NOMO-1 treated with DMSO at 0.1 percent for 48 hours (cell line): ENCODE data around the gene PAX1.

Experiments
- DNase-seq: peaks from one replicate; lab custom pipeline; 2025; ENCODE audit not compliant: unreplicated experiment; lab: John Stamatoyannopoulos, UW

PAX1 gene

GRCh38 chr20:21705575-21706260, at the start of gene PAX1:
Gene PAX1 (plus strand): TSS chr20:21705664. CDS start chr20:21705713, 49 bp downstream.
- no peak for DNase-seq

- no peak for DNase-seq
These were observed 49.0 kb upstream of the PAX1 start for GRCh38 chr20:21656308-21657067.

GRCh38 chr20:21661488-21662055, 43.9 kb upstream of the PAX1 start:
- no peak for DNase-seq

GRCh38 chr20:21663465-21663864, 42.0 kb upstream of the PAX1 start:
- no peak for DNase-seq

GRCh38 chr20:21665687-21666446, 39.6 kb upstream of the PAX1 start:
- no peak for DNase-seq

GRCh38 chr20:21670126-21670525, 35.3 kb upstream of the PAX1 start:
- no peak for DNase-seq

- DNase-seq: no peak
These were observed 34.5 kb upstream of the PAX1 start for GRCh38 chr20:21670981-21671380.

- no peak for DNase-seq
These were observed 28.2 kb upstream of the PAX1 start for GRCh38 chr20:21677261-21677660.

- no peak for DNase-seq
These were observed 27.7 kb upstream of the PAX1 start for GRCh38 chr20:21677781-21678180.

- DNase-seq: no peak
These were observed 24.1 kb upstream of the PAX1 start for GRCh38 chr20:21681234-21681921.

GRCh38 chr20:21681922-21682318, 23.5 kb upstream of the PAX1 start:
- no peak for DNase-seq

GRCh38 chr20:21682521-21682954, 22.9 kb upstream of the PAX1 start:
- no peak for DNase-seq

GRCh38 chr20:21684671-21685070, 20.8 kb upstream of the PAX1 start:
- DNase-seq: no peak

- no peak for DNase-seq
These were observed 19.5 kb upstream of the PAX1 start for GRCh38 chr20:21685981-21686380.

- DNase-seq: no peak
These were observed 12.1 kb upstream of the PAX1 start for GRCh38 chr20:21693322-21693721.

GRCh38 chr20:21698494-21699215, 6.8 kb upstream of the PAX1 start:
- DNase-seq: no peak

- DNase-seq: no peak
These were observed 6.3 kb upstream of the PAX1 start for GRCh38 chr20:21699216-21699508.

GRCh38 chr20:21701171-21701876, 4.1 kb upstream of the PAX1 start:
- no peak for DNase-seq

GRCh38 chr20:21702016-21702415, 3.4 kb upstream of the PAX1 start:
- no peak for DNase-seq
